Fibroblast of gingiva (primary cell): Measurements from ENCODE around the gene GREB1.

Source experiments
- DNase-seq: peaks from one replicate; pipeline ENCODE4 v3.0.0-alpha.2; 2011; ENCODE audit warnings: low read depth

GREB1 gene

DNA sequence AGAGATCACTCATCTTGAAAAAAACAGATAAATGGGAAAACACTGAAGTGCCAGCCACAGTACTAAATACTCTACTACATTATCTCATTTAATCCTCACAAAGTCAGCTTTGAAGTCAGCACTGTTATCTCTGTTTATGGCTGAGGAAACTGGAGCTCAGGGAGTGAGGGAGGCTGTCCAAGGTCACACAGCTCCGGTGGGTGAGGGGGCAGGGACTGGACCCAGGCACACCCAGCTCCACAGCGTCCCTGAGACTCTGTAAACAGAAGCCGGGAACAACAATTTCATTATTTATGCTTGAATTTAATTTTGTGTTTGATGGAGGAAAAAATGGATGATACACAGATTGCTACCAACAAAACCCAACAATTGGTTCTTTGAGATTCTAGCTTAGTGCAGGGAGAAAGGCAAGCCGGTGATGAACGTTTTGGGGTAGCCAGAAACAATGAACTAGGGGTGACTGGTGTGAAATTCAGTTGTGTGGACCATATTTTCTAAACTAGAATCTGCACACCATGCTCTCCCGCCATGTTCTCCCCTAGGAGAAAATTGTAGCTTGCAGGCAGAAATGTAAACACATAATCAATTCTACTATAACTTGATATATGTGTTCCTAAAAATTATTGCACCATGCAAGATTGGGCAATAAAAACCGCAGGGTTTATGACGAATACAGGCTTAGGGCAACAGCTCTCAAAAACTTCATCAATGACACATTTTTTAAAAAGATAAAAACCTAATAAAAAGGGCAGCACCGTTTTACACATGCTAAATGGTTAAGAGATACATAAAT lies at the start of gene GREB1:
GREB1 (plus strand) TSS at position 768 of the 793 bp plus-strand sequence. CDS start 22,570 bp downstream, outside the sequence.
- DNase-seq: peak; percentile 66

- no peak for DNase-seq
Observed at GRCh38 chr2:11488809-11489208, 45.0 kb upstream of the GREB1 start.

DNA sequence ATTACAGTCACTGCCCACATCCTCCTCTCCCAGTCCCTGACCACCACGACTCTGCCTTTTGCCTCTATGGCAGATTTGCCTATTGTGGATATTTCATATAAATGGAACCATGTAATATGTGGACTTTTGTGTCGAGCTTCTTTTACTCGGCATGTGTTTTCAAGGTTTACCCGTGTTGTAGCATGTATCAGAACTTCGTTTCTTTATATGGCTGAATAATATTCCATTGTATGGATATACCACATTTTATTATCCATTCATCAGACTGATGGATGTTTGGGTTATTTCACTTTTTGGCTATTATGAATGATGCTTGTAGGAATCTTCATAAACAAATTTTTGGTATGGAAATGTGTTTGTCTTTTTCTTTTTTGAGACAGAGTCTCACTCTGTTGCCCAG lies 43.7 kb upstream of the GREB1 start:
- DNase-seq: no peak

- DNase-seq: no peak
Observed at GRCh38 chr2:11491348-11491933, 42.4 kb upstream of the GREB1 start.

- no peak for DNase-seq
Observed at GRCh38 chr2:11492244-11492643, 41.6 kb upstream of the GREB1 start.

GRCh38 chr2:11492720-11493119 lies 41.1 kb upstream of the GREB1 start:
- no peak for DNase-seq

DNA sequence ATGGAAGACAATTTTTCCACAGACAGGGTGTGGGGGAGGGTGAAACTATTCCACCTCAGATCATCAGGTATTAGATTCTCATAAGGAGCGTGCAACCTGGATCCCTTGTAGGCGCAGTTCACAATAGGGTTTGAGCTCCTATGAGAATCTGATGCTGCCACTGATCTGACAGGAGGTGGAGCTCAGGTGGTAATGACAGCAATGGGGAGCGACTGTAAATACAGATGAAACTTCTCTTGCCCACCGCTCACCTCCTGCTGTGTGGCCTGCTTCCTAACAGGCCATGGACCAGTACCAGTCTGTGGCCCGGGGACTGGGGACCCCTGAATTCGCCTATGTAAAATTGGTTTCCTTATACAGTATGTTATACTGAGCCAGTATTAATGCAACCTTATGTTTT lies 40.6 kb upstream of the GREB1 start:
- no peak for DNase-seq

GRCh38 chr2:11494310-11494709 lies 39.5 kb upstream of the GREB1 start:
- no peak for DNase-seq

GRCh38 chr2:11495844-11496681 lies 37.8 kb upstream of the GREB1 start:
- DNase-seq: no peak

- DNase-seq: no peak
Observed at GRCh38 chr2:11498543-11499034, 35.3 kb upstream of the GREB1 start.

DNA sequence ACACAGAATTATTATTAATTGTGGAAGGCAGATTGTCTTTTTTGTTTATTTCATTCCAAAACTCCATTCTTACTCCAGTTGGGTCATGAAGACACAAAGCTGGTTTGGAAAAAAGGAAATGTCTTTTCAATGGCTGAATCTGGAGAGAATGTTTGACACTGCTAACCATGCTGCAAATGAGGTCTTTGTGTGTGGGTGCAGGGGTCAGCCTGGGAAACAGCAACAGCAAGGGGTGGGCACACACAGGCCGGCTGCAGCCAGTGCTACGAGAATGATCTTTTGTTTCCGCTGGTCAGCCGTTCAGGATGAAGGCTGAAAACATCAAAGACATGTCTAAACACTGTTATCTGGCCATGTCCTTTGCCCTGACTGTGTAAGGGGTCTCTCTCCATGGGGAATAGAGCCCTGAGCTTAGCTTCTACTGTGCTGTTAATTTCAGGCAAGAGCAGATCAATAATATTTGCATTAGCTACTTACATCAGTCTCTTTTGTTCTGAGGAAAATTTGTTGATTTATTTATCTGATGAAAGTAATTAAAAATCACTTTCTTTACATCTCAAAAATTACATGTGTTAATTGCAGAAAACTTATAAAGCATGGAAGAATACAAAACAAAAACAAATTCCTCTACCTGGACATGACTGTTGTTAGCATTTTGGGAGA lies 34.6 kb upstream of the GREB1 start:
- DNase-seq: no peak

GRCh38 chr2:11500702-11501303 lies 33.0 kb upstream of the GREB1 start:
- no peak for DNase-seq

GRCh38 chr2:11502740-11503292 lies 31.0 kb upstream of the GREB1 start:
- no peak for DNase-seq

DNA sequence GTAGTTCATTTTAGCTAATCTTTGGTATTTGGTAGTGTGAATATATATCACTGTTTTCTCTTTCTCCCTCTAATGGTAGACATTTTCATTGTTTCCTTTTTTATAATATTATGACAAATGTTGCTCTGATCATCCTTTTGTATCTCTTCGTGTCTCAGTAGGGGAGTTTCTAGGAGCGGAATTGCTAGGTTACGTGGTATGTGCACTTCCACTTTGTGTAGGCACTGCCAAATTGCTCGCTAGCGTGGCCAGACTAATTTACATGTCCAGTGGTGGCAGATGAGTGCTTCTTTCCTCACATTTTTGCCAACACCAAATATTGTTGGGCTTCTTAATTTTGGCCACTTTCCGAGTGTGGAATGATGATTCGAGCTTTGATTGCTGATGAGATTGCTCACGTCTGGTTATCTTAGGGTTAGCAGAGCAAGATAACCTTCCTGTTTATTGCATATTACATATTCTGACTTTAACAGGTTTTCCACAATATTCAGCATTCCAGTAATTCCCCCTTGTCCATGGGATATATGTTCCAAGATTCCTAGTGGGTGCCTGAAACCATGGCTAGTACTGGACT lies 30.4 kb upstream of the GREB1 start:
- no peak for DNase-seq

GRCh38 chr2:11505652-11506610 lies 27.9 kb upstream of the GREB1 start:
- DNase-seq: no peak

DNA sequence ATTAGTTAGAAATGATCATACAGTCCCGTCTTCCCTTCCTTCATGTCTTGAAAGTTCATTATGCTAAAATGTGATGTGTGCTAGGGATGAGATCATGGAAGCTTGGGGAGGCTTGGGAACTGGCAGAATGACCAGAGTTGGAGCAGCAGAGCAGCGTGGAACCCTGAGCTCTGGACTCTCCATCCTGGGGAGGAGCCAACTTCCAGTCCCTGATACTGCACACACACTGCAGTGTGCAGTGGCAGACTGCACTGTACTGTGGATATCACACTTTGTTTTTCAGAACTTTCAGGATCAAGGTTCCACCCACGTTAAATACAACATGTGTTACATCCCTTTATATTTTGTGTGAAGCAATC lies 27.3 kb upstream of the GREB1 start:
- DNase-seq: no peak

DNA sequence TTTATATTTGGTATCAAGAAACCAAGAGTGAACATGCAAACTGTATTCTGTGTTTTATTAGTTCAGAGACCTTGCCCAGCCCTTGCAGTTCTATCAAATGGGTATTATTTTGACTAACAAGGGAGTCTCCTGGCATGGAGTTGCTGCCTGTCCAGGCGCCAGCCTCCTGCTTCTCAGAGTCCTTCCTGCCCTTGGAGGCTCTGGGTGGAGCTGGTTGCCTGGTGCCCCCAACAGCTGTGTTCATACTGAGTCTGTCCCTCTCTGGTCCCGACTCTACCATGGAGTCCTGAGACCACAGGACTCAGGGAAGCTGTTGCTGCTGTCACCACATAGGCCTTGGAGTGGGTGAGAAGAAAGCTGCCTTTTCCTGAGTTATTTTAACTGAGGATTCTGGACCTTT lies 26.3 kb upstream of the GREB1 start:
- no peak for DNase-seq

GRCh38 chr2:11508279-11508678 lies 25.6 kb upstream of the GREB1 start:
- DNase-seq: no peak

GRCh38 chr2:11509657-11510360 lies 24.0 kb upstream of the GREB1 start:
- no peak for DNase-seq
